DOHH2 (cell line): ENCODE results near the gene STAT1.

Source experiments
- H3F3A ChIP-seq: fragments of 200-600 bp; sonication (generic), shearing (Covaris generic); 2 replicates; pipeline ENCODE4 v1.6.0; 2016; ENCODE audit warnings: antibody characterized with exemption, mild to moderate bottlenecking; ENCODE audit not compliant: control insufficient read depth, insufficient read depth
- H3K27ac ChIP-seq: fragments of 200-600 bp; sonication (generic); 2 replicates; pipeline ENCODE4 v1.5.1; 2014; ENCODE audit warnings: low read depth, mild to moderate bottlenecking, low read length, moderate library complexity
- H3K27me3 ChIP-seq: fragments of 200-600 bp; sonication (generic); 2 replicates; pipeline ENCODE4 v1.6.1; 2014; ENCODE audit warnings: mild to moderate bottlenecking, low read length, mixed read lengths; ENCODE audit not compliant: control insufficient read depth
- H3K36me3 ChIP-seq: fragments of 200-600 bp; sonication (generic); 2 replicates; pipeline ENCODE4 v1.6.1; 2014; ENCODE audit warnings: mild to moderate bottlenecking, low read length, moderate library complexity, mixed read lengths; ENCODE audit not compliant: control insufficient read depth
- H3K4me1 ChIP-seq: fragments of 200-600 bp; sonication (generic); 2 replicates; pipeline ENCODE4 v1.6.1; 2014; ENCODE audit warnings: mild to moderate bottlenecking, low read length, mixed read lengths; ENCODE audit not compliant: control insufficient read depth
- H3K4me2 ChIP-seq: fragments of 200-600 bp; sonication (generic); 2 replicates; pipeline ENCODE4 v1.6.0; 2014; ENCODE audit warnings: mild to moderate bottlenecking, low read length, moderate library complexity
- H3K4me3 ChIP-seq: fragments of 200-600 bp; sonication (generic); 2 replicates; pipeline ENCODE4 v1.5.1; 2014; ENCODE audit warnings: mild to moderate bottlenecking, low read length, mixed read lengths
- H3K79me2 ChIP-seq: fragments of 200-600 bp; sonication (generic); 2 replicates; pipeline ENCODE4 v1.6.1; 2014; ENCODE audit warnings: mild to moderate bottlenecking, low read length, mixed read lengths; ENCODE audit not compliant: control insufficient read depth
- H3K9me2 ChIP-seq: fragments of 200-600 bp; sonication (generic); replicated peaks from 2 replicates; pipeline ENCODE4 v1.6.1; 2014; ENCODE audit warnings: mild to moderate bottlenecking, low read length, mixed read lengths; ENCODE audit not compliant: control insufficient read depth
- H3K9me3 ChIP-seq: fragments of 200-600 bp; sonication (generic); 2 replicates; pipeline ENCODE4 v1.6.1; 2014; ENCODE audit warnings: antibody characterized with exemption, low read length, mixed read lengths; ENCODE audit not compliant: control insufficient read depth, insufficient read depth
- H4K20me1 ChIP-seq: fragments of 200-600 bp; sonication (generic); 2 replicates; pipeline ENCODE4 v1.6.0; 2014; ENCODE audit warnings: low read depth, mild to moderate bottlenecking, antibody characterized with exemption, low read length, moderate library complexity; ENCODE audit not compliant: control insufficient read depth, insufficient read depth
- EZH2phosphoT487 ChIP-seq: fragments of 200-600 bp; sonication (generic); IDR thresholded peaks from 2 replicates; pipeline ENCODE4 v1.6.1; 2017; ENCODE audit warnings: borderline replicate concordance, mild to moderate bottlenecking, antibody characterized with exemption, low read length, moderate library complexity, mixed read lengths
- TF ChIP-seq, protein P1 (sequence below): fragments of 200-600 bp; sonication (generic); IDR thresholded peaks from one replicate; pipeline ENCODE4 v1.5.1; 2014; ENCODE audit warnings: antibody characterized with exemption, mild to moderate bottlenecking, low read depth, low read length; ENCODE audit not compliant: poor library complexity, severe bottlenecking

Gene STAT1

DNA sequence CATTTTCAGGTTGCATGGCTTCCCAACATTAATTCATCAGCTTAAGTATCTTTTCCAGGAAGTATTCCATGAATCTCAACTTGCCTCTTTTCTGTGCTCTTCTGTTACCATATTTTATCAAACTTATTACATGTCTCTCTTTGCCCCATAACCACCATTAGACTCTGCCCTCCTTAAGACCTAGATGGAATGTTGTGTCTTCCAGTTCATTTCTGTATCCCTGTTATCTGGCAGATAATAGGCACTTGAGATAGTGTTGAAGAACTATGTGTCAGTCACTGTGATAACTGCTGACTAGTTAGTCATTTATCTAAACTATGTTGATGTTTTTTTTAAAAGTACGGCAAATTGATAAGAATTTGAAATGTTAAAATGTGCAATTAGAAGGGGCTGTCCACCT, 91.6 kb downstream of the STAT1 start:
- H3K4me1 ChIP-seq = no peaks in the 10 kb centered on the region
- no peaks in the 10 kb centered on the region for H3K79me2 ChIP-seq
- no peak overlapping the region for H3K4me3 ChIP-seq
- H3K9me2 ChIP-seq = no peaks in the 10 kb centered on the region
- TF ChIP-seq EZH2phosphoT487 = no peak
- TF ChIP-seq, protein P1, sequence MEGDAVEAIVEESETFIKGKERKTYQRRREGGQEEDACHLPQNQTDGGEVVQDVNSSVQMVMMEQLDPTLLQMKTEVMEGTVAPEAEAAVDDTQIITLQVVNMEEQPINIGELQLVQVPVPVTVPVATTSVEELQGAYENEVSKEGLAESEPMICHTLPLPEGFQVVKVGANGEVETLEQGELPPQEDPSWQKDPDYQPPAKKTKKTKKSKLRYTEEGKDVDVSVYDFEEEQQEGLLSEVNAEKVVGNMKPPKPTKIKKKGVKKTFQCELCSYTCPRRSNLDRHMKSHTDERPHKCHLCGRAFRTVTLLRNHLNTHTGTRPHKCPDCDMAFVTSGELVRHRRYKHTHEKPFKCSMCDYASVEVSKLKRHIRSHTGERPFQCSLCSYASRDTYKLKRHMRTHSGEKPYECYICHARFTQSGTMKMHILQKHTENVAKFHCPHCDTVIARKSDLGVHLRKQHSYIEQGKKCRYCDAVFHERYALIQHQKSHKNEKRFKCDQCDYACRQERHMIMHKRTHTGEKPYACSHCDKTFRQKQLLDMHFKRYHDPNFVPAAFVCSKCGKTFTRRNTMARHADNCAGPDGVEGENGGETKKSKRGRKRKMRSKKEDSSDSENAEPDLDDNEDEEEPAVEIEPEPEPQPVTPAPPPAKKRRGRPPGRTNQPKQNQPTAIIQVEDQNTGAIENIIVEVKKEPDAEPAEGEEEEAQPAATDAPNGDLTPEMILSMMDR = no peak
- no peak overlapping the region for H3K4me2 ChIP-seq
- H3K9me3 ChIP-seq = no peaks in the 10 kb centered on the region
- H3F3A ChIP-seq = peaks cover 3% of the 10 kb centered on the region; the same call in 1 of the 2 replicates
- no peaks in the 10 kb centered on the region for H4K20me1 ChIP-seq
- no peaks in the 10 kb centered on the region for H3K27me3 ChIP-seq
- H3K27ac ChIP-seq = no peak overlapping the region
- H3K36me3 ChIP-seq = peaks cover 94% of the 10 kb centered on the region

DNA sequence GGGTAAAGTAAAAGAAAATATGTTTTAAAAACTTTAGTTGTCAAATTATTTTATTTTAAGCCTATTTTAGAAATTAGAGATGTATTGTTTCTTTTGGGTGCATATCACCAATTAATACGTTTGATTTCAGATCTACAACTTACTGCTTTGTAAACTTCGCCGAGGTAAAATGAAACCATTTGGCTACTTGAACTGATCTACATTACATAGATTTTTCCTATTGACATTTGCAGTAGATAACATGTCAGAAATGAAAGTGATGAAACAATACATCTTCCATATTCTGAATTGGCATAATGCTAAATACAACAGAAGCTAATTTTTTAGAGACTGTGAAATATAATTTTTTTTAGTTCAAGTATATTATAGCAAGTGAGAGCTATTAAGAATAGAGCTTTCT, 93.9 kb downstream of the STAT1 start:
- Histone ChIP-seq H3K9me2 (no peaks in the 10 kb centered on the region), H3K36me3 (peaks cover 92% of the 10 kb centered on the region), H3K4me1 (no peaks in the 10 kb centered on the region), H3K27me3 (no peaks in the 10 kb centered on the region), H3K79me2 (no peaks in the 10 kb centered on the region), H3K9me3 (no peaks in the 10 kb centered on the region), H4K20me1 (no peaks in the 10 kb centered on the region), H3K27ac (no peak overlapping the region), H3K4me3 (no peak overlapping the region), H3F3A (peaks cover 3% of the 10 kb centered on the region; the same call in 1 of the 2 replicates), H3K4me2 (no peak overlapping the region)
- TF ChIP-seq EZH2phosphoT487 = no peak
- TF ChIP-seq, protein P1 = no peak
